Erythroblast (primary cell): Measurements from ENCODE around the gene GDE1.

ENCODE experiments used
- GATA1 ChIP-seq: IDR thresholded peaks from 2 replicates; pipeline ENCODE4 v1.6.1; 2011; ENCODE audit warnings: low read depth, mild to moderate bottlenecking, control low read depth, low read length, moderate library complexity
- POLR2A ChIP-seq: IDR thresholded peaks from 2 replicates; pipeline ENCODE4 v1.6.1; 2011; ENCODE audit warnings: mild to moderate bottlenecking, low read length

GRCh38 chr16:19524616-19525384, 2.9 kb upstream of the GDE1 start:
- TF ChIP-seq POLR2A = no peak
- no peak for TF ChIP-seq GATA1
